GM19463 (cell line): Measurements from ENCODE around the gene VAT1L.

Source experiments
- ATAC-seq: cut with Tn5 transposase; IDR thresholded peaks from one replicate; pipeline ENCODE4 v1.9.1; 2021; ENCODE audit warnings: mild to moderate bottlenecking, moderate library complexity; ENCODE audit not compliant: unreplicated experiment

VAT1L gene

DNA sequence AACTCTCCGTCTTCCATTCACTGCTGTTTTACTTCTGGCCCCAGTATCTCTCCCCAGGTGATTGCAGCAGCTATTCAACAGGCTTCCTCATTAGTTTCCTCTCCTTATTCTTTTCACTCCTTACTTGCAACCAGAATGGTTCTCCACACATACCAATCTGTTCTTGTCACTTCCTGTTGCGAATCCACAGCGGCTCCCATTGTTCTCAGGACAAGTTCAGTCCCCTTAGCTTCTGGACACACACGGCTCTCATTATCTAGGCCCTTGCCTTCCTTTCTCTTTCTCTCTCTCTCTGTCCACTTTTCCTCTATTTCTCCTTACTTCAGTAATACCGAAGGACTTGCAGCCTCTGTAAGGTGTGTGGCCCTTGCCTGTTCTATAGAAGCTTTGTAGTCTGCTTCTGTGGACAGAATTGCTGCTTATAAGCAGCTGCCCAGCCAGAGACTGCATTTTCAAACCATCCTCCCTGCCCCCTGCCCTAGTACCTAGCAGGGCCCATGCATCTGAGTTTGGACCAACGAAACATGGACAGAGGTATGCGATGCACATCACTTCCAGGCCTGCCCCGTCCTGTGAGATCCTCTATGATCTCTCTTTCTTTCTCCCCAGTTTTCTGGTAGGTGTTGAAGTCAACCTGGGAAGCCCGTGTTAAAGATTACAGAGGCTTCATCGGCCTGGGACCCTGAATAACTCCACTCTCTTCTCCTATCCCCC is 45.7 kb downstream of the VAT1L start:
- no peak for ATAC-seq

DNA sequence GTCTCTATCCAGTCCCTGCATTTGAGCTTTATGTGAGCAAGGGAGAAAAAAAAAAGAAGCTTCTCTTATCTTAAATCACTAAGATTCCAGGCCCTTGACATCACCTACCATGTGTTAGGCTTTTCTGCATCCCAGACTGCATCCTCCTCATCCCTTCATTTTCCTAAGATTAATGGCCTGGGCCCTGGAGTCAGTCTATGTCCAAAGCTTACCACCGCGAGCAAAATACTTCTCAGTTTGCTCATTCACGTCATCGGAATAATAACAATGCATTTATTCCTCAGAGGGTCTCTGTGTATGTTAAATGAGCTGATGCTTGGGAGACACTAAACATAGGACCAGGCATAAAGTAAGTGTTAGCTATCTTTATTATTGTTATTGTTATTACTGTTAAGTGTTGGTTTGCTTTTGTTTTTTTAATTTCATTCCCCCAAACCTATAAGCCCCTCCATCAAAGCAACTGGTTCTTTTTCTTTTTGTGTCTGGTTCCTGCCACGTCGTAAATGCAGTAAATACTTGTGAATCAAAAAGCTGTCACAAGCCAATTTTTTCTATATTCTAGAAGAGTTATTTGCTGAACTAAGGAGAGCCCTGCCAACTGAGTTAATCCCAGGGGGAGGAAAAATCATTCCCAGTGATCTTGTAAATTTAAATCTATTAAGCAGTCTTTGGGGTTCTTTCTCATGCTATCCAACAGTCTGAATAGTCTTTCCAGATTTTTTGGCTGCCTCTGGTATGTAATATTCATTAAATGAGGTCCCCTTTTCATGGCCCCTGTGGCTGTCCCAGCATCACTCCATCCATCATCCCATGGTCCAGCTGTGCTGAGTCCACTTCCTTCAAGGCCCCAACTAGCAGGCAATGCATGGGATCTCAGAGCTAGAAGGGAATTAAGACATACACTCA is 46.5 kb downstream of the VAT1L start:
- ATAC-seq, result no peak

DNA sequence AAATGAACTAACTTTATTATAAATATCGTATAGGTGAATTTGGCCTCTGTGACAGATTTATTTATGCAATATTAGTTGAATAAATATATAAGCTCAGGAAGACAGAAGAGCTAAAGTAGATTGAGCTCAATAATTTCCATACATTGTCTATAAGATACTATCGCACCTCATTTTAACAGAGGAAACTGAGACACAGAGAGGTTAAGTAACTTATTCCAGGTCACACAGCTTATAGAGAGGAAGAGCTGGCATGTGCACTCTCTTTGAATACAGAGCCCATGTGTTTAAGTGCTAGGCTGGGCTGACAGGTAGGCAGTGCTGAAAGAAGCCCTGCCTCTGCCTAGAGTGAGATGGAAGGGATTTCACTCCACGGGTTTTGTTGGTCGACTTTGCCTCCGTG is 48.4 kb downstream of the VAT1L start:
- no peak for ATAC-seq

DNA sequence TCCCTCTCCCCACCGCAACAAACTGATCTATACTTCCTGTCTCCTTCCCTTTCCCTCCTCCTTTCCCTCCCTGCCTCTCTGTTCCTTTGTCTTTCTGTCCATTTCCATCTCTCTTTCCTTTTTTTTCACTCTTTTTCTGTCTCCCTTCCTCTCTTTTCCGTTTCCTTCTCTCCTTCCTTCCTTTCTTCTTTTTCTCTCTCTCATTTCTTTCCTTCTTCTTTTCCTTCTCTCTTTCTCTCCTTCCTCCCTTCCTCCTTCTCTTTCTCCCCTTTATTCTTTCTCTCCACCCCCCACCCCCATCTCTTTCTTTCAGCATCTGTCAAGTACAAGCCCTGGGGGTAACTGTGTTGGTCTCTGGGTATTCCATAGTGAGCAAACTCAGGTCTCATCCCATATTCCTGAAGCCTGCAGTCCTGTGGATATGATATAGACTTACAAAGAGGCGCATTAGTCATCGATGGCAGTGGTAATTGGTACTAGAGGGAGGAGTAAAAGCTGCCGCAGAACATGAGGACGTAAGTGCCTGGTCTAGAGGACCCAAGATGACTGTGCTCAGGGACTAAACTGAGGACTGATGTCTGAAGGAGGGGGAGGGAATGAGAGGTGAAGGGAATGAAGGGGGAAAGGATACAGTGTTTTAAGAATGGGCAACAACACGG is 50.4 kb downstream of the VAT1L start:
- ATAC-seq, result no peak

DNA sequence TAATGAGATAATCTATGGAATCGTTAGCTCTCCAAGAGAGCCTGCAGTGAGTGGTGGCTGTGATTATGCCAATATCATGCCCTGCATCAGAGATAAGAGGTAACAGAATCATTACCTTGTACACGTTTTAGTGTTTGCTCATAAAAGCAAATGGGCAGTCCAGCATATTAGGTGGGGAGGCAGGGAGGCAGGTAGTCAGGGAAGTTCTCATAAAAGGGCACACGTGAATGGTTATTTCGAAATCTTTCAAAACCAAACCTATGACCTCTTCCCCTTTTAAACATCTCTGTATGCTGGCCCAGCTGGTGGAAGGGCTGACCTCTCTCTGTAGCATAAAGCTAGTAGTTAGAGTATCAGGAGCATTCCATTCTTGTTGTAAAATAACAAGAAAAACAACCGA is 51.7 kb downstream of the VAT1L start:
- ATAC-seq, result no peak

DNA sequence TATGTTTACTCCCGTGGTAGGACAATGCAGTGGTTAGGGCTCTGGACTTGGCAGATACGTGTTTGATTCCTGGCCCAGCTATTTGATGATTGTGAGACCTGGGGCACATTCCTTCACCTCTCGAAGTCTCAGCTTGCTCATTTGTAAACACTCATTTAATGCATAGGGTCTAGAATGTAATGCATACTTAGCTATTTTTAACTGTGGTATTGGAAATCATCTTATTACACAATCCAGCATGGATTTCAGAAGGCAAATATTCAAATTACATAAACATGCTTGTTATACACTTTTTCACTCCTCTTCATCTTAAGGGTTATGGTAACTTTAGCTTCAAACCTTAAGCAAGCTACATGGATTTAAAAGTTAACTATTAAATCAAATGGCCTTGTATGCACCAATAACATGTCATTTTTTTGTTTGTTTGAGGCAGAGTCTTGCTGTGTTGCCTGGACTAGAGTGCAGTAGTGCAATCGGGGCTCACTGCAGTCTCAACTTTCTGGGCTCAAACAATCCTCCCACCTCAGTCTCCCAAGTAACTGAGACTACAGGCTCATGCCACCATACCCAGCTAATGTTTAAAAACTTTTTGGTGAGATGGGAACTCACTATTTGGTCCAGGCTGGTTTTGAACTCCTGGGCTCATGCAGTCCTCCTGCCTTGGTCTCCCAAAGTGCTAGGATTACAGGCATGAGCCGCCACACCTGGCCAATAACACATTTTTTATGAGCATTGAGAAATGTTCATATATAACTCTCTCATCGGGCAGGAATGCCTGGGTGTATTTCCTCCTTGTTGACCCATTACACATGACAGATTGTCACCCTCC is 52.5 kb downstream of the VAT1L start:
- no peak for ATAC-seq

DNA sequence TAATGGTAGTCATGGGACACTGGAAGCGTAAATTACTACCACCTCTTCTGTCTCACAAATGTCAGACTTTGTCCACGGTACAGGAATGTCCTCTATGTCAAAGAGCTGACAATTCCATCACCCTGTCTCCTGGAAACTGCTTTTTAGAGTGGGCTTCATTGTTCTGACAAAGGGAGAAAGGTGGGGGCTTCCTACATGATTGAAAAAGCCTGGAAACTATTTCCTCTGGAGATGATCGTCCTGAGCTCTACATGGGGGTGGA is 53.1 kb downstream of the VAT1L start:
- ATAC-seq, result no peak

DNA sequence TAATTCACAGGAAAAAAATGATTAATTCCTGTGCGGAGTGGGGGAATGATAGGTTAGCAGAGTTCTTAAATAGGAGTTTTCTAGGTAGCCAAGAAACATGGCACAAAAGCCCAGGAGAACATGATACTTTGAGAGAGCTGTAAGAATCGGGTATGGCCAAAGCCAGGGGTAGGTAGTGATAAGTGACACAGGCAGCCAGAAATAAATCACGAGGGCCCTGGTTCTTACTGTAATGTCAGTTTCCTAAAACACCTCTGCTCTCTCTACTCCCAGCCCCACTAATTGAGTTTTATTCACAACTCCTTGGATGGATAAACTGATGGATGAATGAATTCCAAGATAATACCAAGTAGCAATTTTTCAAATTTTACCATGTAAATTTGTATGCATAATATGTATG is 54.1 kb downstream of the VAT1L start:
- no peak for ATAC-seq

DNA sequence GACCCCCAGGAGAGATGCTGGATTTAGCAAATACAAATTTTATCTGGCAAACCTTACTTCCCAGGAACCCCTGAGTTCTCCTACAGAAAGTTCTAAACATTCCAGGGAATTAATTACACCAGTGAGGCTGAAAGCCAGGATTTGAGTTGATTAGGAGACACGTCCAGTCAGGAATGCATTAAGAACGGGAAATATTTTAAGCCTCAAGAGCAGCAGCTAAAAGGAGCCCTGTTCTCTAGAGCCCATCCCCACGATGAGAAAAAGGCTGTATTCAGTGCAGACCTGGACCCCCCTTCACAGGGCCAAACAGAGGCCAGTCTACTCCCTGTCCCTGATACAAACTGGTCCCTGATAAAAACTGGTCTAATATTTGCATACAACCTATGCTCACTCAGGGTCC is 55.0 kb downstream of the VAT1L start:
- no peak for ATAC-seq

DNA sequence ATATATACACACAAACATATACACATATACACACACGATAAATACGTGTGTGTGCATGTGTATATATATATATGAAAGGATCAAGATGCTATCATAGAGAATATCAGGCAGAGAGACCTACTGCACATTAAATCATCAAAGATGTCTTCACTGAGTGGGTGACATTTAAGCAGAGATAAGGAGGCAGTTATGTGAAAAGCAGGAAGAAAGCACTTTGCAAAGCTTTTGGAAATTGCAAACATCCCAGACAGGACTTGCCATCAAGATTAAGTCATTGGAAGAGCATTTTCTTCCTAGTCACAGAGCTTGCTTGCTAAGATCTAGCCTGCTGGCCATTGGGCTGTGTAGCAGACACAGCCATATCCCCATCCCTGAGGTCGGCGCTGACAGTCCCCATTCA is 56.4 kb downstream of the VAT1L start:
- no peak for ATAC-seq

DNA sequence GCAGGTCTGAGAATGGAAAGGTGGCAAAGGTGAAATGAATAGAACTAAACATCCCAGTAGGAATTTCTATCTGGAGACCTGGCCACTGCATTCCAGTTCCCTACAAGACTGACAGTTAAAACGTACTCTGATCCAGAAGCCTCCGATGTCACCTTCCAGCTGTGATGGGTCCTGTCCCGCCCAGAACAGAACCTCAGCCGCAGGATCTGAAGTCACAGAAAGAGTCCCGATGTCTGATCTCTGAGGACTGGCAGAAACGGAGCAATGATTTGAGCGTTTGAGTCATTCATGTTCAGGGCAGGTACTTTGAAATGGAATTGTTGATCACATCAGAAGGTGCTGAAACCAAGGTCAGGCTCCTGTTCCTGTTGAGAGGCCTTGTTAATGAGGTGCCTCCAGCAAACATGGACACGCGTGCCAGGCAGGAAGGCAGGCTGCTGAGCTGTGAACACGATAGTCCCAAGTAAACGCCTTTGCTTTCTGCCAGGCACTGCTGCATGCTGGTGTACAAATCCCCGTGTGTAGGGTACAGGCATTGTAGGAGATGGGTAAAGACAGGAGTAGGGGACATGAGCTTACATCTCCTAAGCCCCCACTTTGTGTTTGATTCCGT is 61.4 kb downstream of the VAT1L start:
- no peak for ATAC-seq

DNA sequence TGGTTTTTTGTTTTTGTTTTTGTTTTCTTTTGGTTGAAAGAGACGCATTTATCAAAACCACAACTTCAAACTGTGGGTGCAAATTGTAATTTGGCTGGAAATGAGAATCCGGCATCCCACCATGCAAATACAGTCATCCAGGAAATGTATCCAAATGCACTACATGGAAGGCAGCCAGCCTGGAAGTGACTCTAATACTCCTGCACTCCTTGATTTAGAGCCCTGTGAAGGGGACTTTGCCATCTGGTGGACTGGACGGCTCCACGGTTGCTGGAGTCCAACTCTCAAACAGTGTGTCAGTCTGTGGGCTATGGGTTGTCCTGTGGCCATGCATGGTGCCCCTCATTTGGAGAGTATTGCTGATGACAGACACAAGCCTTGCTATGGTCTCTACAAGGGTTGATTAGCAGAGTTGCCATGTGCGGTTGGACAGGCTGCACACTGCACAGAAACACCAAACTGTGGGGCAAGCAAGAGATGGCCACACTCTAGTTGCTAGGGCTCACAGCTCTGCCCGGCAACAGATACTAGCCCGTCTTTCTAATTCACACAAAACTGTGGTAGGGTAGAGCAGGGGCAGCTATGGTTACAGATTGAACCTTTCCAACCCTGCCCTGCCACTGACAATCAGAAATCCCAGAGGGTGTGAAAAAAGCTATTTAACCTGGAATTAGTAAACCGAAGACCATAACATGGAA is 62.4 kb downstream of the VAT1L start:
- no peak for ATAC-seq

DNA sequence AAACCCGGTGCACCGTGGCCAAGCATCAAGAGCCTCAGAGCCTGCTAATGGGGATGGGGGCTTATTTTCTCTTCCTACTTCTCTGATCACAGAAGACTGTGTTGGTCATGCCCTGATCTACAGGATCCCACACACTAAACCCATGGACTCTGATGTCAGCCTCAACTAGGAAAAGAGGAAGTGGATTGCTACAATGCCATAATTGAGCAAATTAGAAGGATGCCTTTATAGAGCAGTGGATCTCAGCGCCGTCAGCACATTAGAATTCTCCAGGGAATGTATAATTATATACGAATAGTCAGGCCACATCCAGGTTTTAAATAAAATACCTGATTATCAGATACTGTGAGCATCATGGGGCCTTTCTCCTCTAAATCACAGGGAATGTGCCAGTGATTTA is 64.8 kb downstream of the VAT1L start:
- ATAC-seq, result no peak

DNA sequence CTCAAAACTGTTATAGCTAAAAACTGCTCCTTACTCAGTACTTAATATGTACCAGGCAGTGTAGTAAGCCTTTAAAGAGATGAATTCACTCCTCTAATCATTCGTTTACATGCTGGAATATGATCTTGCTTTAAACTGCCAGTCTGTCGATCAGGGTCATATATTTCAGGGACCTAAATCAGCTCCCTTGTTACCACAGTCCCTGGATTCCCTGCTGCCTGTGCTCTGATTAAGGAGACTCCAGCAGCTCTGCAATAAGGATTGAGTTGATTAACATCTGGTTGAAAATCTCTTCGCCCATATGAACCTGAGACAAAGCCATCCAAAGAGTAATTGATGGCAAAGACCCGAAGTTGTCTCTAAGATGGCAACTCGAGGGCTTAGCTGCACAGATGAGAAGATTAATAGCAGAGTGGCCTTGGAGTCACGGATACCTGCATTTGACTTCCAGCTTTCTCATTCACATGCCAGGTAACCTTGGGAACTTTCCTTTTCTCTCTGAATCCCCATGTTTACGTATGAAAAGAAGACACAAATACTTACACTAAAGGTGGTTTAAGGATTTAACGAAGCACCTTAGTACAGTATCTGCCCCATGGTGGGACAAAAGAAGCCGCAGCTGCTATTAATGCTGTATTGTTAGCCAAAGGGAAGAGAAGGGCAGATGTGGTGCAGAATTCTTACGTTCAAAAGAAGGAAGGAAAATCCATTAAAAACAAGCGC is 68.2 kb downstream of the VAT1L start:
- ATAC-seq, result no peak

DNA sequence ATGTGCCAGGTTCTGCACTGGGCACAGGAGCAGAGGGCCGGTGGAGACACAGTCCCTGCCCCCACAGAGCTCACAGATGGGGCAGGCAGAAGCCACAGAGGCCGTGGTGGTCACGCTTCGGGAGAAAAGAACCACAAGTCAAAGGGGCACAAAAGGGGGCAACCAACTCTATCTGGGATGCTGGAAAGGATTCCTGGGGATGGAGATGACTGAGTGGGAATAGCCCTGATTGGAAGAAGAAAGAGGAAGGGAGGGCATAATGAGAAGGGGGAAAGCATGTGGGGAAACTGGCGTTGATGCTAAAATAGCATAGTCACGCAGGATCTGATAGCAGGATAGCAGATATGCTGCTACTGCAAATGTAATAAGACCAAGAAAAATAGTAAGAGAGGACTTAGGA is 69.7 kb downstream of the VAT1L start:
- no peak for ATAC-seq

DNA sequence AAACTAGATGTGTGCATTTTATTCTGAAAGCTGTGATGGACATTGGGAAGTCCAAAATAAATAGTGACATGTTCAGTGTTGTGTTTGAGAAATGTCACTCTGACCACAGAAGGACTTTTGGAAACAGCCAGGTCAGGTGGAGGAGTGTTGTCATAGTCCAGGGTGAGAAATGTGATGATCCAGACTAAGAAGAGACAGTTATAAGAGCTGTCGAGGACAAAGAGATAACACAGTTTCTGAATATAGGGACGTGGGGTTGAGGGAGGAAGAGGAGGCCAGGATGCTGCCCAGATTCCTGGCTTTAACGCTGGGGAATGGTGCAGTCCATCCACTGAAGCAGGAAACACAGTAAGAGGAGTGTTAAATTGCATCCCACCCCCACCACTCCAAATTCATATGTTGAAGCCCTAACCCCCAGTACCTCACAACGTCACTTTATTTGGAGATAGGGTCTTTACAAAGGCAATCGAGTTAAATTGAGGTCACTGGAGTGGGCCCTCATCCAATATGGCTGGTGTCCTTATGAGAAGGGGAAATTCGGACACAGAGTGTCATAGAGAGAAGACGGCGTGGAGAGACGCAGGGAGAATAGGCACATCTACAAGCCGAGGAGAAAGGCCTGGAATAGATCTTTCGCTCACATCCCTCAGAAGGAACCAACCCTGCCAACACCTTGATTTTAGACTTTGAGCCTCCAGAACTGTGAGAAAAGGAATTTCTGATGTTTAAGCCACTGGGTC is 71.3 kb downstream of the VAT1L start:
- ATAC-seq, result no peak

DNA sequence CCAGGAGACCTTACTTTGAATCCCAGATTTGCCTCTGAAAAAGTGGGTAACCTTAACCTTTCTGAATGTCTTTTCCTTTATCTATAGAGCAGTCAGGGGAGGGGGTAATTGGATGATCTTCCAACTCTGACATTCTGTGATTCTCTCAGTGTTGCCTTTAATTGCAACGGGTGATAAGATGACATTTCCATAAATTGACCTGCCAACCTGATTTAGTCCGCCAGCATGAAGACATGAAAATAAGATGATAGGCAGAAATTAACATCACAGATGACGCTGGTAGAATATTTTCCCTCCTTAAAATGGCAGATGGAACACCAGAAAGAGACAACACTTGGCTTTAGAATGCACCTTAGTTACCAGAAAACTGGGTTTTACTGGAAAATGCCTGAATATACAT is 72.6 kb downstream of the VAT1L start:
- ATAC-seq, result no peak

DNA sequence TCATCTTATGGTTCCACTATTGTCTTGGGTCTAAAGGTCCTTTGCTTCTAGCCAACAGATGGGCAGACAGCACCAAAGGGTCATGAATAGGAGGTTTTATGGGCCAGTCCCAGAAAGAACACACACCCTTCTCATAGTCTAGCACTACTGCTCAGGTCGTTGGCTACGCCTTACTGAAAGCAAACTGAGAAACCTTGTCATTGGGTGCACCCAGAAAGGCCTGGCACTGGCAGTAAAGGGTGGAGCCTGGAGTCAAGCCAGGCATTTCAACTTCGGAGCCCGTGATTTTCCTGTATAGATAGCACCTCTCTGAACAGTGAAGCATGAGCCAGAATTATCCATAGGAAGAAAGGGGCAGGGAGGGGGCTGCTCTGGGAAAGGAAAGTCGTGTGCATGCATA is 74.9 kb downstream of the VAT1L start:
- no peak for ATAC-seq

DNA sequence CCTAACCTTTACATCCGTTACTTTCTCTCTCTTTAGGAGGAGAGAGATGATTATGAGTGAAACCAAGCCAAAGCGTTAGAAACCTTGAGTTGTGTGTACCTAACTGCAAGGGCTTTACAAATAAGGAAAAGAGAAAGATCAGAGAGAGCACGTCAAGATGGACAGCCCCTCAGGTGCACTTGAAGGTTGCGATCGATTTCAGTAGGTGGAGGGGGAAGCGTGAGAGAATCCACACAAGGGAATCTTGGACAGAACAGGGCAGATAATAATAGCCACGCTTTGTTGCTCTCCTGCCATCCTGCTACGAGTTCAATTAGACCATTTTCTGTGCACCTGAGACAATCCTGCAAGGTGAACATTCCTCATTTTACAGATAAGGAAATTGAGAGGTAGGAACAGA is 78.4 kb downstream of the VAT1L start:
- no peak for ATAC-seq
